ENCODE data around the gene IQSEC1. TPM values are rescaled to one million over a fixed set of nuclear protein-coding genes. Genes with fewer than 3 reads are reported as not detected.
"Not testable (repeated sequence)": the region's sequence is repeated elsewhere in the genome, so short reads cannot be mapped to it uniquely, and the experiment has no call there.

IQSEC1 gene
- polyA plus RNA-seq, 3 donors from 2014 or later = 9.0 to 40.5 (median 15.3) TPM

GRCh38 chr3:12890610-12891390, 182.4 kb downstream of the IQSEC1 start:
- Mint-ChIP-seq H3K36me3 (no peaks in the 10 kb centered on the region), H3K4me1 (peaks cover 25% of the 10 kb centered on the region in 2 donors), H3K27me3 (ENCODE audit: low read depth in 3 of 3) (peaks cover 16 to 60% (median 17%) of the 10 kb centered on the region in 3 donors), H3K27ac (no peak overlapping the region), H3K4me3 (no peak overlapping the region), H3K9me3 (no peaks in the 10 kb centered on the region)
- DNase-seq = no peak

DNA sequence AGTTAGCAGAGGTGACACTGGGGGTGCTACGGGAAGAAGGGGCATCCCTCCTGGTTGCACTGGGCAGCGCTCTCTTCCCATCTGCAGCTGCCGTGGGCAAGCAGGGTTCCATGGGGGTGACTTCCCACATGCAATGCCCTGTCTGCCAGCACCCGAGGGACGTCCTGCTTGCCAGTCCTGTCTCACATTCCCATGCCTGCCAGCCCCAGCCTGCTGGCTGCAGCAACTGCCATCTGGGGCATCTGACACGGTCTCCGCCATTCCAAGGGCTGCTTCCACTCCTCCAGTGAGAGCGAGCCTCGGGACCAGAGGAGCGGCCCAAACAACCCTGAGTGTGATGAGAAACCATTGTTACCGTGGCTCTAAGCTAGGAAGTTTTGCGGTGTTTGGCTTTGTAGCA, 186.5 kb downstream of the IQSEC1 start:
- H3K4me1 Mint-ChIP-seq = peaks cover 17 to 22% of the 10 kb centered on the region in 2 donors
- H3K9me3 Mint-ChIP-seq = no peaks in the 10 kb centered on the region
- peak overlapping the region; percentile 42 to 73 (median 71) for H3K4me3 Mint-ChIP-seq
- no peak for DNase-seq
- H3K36me3 Mint-ChIP-seq = no peaks in the 10 kb centered on the region
- H3K27me3 Mint-ChIP-seq (ENCODE audit: low read depth in 3 of 3) = peaks cover 15 to 41% (median 22%) of the 10 kb centered on the region in 3 donors
- H3K27ac Mint-ChIP-seq = no peak overlapping the region

- DNase-seq = peak; percentile 39 to 49 (median 45)
- Mint-ChIP-seq H3K27me3 (ENCODE audit: low read depth in 3 of 3) (peaks cover 18 to 41% (median 22%) of the 10 kb centered on the region in 3 donors), H3K27ac (peak overlapping the region in 2 of 6 donors; percentile 25 to 37), H3K9me3 (no peaks in the 10 kb centered on the region), H3K4me1 (peaks cover 16 to 20% of the 10 kb centered on the region in 2 donors), H3K36me3 (no peaks in the 10 kb centered on the region), H3K4me3 (peak overlapping the region; percentile 42 to 73 (median 71))
These were observed 187.0 kb downstream of the IQSEC1 start for GRCh38 chr3:12886106-12886679.

GRCh38 chr3:12885583-12885930, 187.7 kb downstream of the IQSEC1 start:
- H3K9me3 Mint-ChIP-seq = no peaks in the 10 kb centered on the region
- peaks cover 18 to 39% (median 22%) of the 10 kb centered on the region in 3 donors for H3K27me3 Mint-ChIP-seq (ENCODE audit: low read depth in 3 of 3)
- H3K4me1 Mint-ChIP-seq = peaks cover 16 to 20% of the 10 kb centered on the region in 2 donors
- H3K27ac Mint-ChIP-seq = no peak overlapping the region
- no peaks in the 10 kb centered on the region for H3K36me3 Mint-ChIP-seq
- DNase-seq = no peak
- peak overlapping the region in 2 of 5 donors; percentile 7 to 73 for H3K4me3 Mint-ChIP-seq

- Mint-ChIP-seq H3K4me1 (peaks cover 16 to 20% of the 10 kb centered on the region in 2 donors), H3K4me3 (peak overlapping the region in 1 of 5 donors; percentile 1), H3K27me3 (ENCODE audit: low read depth in 3 of 3) (peaks cover 18 to 38% (median 22%) of the 10 kb centered on the region in 3 donors), H3K27ac (peak overlapping the region in 1 of 6 donors; percentile 70), H3K36me3 (no peaks in the 10 kb centered on the region), H3K9me3 (no peaks in the 10 kb centered on the region)
- DNase-seq = no peak
These were observed 188.2 kb downstream of the IQSEC1 start for GRCh38 chr3:12884790-12885582.

DNA sequence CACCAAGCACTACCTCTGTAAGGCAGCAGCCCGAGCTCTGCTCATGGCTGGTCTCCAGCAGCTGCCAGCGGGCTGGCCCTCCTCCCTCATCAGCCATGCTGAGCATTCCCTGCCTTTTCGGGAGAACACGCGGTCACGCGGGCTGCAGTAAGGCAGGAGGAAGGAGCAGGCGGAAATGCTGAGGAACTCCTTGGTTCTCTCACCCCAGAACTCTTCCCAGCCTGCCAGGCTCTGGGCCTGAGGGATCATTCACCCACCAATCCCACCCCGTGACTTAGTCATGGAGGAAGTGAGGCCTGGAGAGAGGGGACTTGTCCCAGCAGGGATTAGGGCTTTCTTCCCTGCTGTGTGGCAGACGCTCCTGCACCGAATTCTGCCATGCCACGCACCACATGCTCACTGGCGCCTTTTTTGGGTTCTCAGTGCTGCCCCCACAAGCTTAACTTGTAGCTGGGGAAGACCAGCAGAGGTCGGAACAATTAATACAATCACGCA, 189.0 kb downstream of the IQSEC1 start:
- H3K27me3 Mint-ChIP-seq (ENCODE audit: low read depth in 3 of 3) = peaks cover 17 to 34% (median 22%) of the 10 kb centered on the region in 3 donors
- H3K4me3 Mint-ChIP-seq = no peak overlapping the region
- H3K36me3 Mint-ChIP-seq = no peaks in the 10 kb centered on the region
- peaks cover 16 to 20% of the 10 kb centered on the region in 2 donors for H3K4me1 Mint-ChIP-seq
- H3K9me3 Mint-ChIP-seq = no peaks in the 10 kb centered on the region
- H3K27ac Mint-ChIP-seq = no peak overlapping the region
- DNase-seq = no peak

DNA sequence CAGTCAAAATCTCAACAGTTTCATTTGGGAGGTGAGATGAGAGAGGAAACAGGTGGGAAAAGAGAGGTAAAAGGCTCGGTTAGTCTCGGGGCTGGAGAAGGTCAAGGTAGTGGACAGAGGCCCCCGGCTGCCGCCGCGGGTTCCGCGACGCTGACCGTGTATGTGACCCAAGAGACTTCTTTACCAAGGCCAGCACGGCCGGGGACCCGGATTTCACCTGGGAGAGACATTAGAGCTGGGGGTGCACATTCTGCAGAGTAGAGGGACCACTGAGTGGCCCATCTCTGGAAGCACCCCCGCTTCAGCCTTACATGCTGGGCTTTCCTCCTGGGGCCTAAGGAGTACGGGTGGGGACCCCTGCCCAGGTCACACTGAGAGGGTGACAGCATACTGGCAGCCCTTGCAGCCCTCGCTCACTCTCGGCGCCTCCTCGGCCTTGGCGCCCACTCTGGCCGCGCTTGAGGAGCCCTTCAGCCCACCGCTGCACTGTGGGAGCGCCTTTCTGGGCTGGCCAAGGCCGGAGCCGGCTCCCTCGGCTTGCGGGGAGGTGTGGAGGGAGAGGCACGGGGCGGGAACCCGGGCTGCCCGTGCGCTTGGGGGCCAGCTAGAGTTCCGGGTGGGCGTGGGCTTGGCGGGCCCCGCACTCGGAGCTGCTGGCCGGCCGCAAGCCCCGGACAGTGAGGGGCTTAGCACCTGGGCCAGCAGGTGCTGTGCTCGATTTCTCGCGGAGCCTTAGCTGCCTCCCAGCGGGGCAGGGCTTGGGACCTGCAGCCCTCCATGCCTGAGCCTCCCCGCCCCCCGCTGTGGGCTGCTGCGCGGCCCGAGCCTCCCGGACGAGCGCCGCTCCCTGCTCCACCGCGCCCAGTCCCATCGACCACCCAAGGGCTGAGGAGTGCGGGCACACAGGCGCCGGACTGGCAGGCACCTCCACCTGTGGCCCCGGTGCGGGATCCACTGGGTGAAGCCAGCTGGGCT, 190.6 kb downstream of the IQSEC1 start:
- H3K27me3 Mint-ChIP-seq (ENCODE audit: low read depth in 3 of 3) = peaks cover 17 to 20% (median 18%) of the 10 kb centered on the region in 3 donors
- H3K9me3 Mint-ChIP-seq = no peaks in the 10 kb centered on the region
- H3K4me1 Mint-ChIP-seq = peaks cover 16 to 20% of the 10 kb centered on the region in 2 donors
- no peak overlapping the region for H3K27ac Mint-ChIP-seq
- no peaks in the 10 kb centered on the region for H3K36me3 Mint-ChIP-seq
- no peak overlapping the region for H3K4me3 Mint-ChIP-seq
- no peak for DNase-seq

- H3K9me3 Mint-ChIP-seq, DNase-seq, H3K36me3 Mint-ChIP-seq, H3K27ac Mint-ChIP-seq, H3K4me3 Mint-ChIP-seq: not testable (repeated sequence)
- peaks cover 14 to 17% (median 17%) of the 10 kb centered on the region in 3 donors for H3K27me3 Mint-ChIP-seq (ENCODE audit: low read depth in 3 of 3)
- peaks cover 11 to 13% of the 10 kb centered on the region in 2 donors for H3K4me1 Mint-ChIP-seq
These were observed 191.4 kb downstream of the IQSEC1 start for GRCh38 chr3:12881858-12882257.

- no peak for DNase-seq
- H3K36me3 Mint-ChIP-seq = no peaks in the 10 kb centered on the region
- H3K4me3 Mint-ChIP-seq = no peak overlapping the region
- H3K27ac Mint-ChIP-seq = no peak overlapping the region
- no peaks in the 10 kb centered on the region for H3K9me3 Mint-ChIP-seq
- H3K27me3 Mint-ChIP-seq (ENCODE audit: low read depth in 3 of 3) = peaks cover 9 to 12% (median 9%) of the 10 kb centered on the region in 3 donors
- H3K4me1 Mint-ChIP-seq = peaks cover 0 to 3% of the 10 kb centered on the region in 2 donors
These were observed 193.9 kb downstream of the IQSEC1 start for GRCh38 chr3:12879191-12879815.

- H3K4me3 Mint-ChIP-seq, DNase-seq, H3K4me1 Mint-ChIP-seq, H3K9me3 Mint-ChIP-seq, H3K27ac Mint-ChIP-seq, H3K36me3 Mint-ChIP-seq: not testable (repeated sequence)
- peaks cover 8 to 13% (median 9%) of the 10 kb centered on the region in 3 donors for H3K27me3 Mint-ChIP-seq (ENCODE audit: low read depth in 3 of 3)
These were observed 194.5 kb downstream of the IQSEC1 start for GRCh38 chr3:12878758-12879157.

- no peak for DNase-seq
- no peak overlapping the region for H3K4me3 Mint-ChIP-seq
- H3K36me3 Mint-ChIP-seq = no peaks in the 10 kb centered on the region
- H3K27me3 Mint-ChIP-seq (ENCODE audit: low read depth in 3 of 3) = peaks cover 3 to 11% (median 8%) of the 10 kb centered on the region in 3 donors
- H3K27ac Mint-ChIP-seq = no peak overlapping the region
- H3K4me1 Mint-ChIP-seq = peaks cover 0 to 3% of the 10 kb centered on the region in 2 donors
- H3K9me3 Mint-ChIP-seq = no peaks in the 10 kb centered on the region
These were observed 195.1 kb downstream of the IQSEC1 start for GRCh38 chr3:12878141-12878574.

- Mint-ChIP-seq H3K27me3 (ENCODE audit: low read depth in 3 of 3) (peaks cover 3 to 11% (median 6%) of the 10 kb centered on the region in 3 donors), H3K4me1 (peaks cover 0 to 3% of the 10 kb centered on the region in 2 donors), H3K4me3 (peak overlapping the region in 2 of 5 donors; percentile 27 to 29), H3K27ac (no peak overlapping the region), H3K36me3 (no peaks in the 10 kb centered on the region), H3K9me3 (no peaks in the 10 kb centered on the region)
- DNase-seq = no peak
These were observed 196.2 kb downstream of the IQSEC1 start for GRCh38 chr3:12877040-12877439.

Measured in immature natural killer cell (primary cell).